22Rv1 (cell line): ENCODE data around the gene ELMOD1.

Experiments
- ZFX ChIP-seq: fragments of 450-650 bp; IDR thresholded peaks from 2 replicates; pipeline ENCODE4 v1.6.1; 2017; ENCODE audit warnings: antibody characterized with exemption, borderline replicate concordance
- TF ChIP-seq, protein P1 (sequence below): fragments of 450-650 bp; IDR thresholded peaks from 2 replicates; pipeline ENCODE4 v1.5.1; 2017; ENCODE audit warnings: mild to moderate bottlenecking

DNA sequence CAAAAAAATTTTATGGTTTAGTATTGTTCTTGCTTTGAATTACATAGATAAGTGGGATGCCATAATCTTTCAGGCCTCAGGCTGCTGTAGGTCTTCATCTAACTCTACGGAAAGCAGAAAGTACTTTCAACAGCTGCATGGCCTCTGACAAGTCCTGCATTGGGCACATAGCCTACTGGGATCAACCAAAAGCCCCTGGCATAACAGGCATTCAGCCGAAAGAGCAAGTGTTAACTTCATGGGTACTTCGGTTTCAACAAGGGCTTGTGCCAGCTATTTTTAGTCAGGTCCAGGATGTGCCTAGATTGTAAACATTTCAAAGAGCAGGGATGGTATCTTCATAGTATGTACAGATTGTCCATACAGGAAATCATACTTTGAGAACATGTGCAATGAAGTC is 117.8 kb downstream of the ELMOD1 start:
- TF ChIP-seq, protein P1, sequence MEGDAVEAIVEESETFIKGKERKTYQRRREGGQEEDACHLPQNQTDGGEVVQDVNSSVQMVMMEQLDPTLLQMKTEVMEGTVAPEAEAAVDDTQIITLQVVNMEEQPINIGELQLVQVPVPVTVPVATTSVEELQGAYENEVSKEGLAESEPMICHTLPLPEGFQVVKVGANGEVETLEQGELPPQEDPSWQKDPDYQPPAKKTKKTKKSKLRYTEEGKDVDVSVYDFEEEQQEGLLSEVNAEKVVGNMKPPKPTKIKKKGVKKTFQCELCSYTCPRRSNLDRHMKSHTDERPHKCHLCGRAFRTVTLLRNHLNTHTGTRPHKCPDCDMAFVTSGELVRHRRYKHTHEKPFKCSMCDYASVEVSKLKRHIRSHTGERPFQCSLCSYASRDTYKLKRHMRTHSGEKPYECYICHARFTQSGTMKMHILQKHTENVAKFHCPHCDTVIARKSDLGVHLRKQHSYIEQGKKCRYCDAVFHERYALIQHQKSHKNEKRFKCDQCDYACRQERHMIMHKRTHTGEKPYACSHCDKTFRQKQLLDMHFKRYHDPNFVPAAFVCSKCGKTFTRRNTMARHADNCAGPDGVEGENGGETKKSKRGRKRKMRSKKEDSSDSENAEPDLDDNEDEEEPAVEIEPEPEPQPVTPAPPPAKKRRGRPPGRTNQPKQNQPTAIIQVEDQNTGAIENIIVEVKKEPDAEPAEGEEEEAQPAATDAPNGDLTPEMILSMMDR, result no peak
- no peak for TF ChIP-seq ZFX
